GM19455 (cell line): ENCODE data around the gene ADAMTS4.
A peak's percentile ranks its signal among the peaks of the same experiment; 100 is the strongest.

Experiments used
- ATAC-seq: cut with Tn5 transposase; IDR thresholded peaks from one replicate; pipeline ENCODE4 v1.9.1; 2021; ENCODE audit not compliant: unreplicated experiment

ADAMTS4 gene

DNA sequence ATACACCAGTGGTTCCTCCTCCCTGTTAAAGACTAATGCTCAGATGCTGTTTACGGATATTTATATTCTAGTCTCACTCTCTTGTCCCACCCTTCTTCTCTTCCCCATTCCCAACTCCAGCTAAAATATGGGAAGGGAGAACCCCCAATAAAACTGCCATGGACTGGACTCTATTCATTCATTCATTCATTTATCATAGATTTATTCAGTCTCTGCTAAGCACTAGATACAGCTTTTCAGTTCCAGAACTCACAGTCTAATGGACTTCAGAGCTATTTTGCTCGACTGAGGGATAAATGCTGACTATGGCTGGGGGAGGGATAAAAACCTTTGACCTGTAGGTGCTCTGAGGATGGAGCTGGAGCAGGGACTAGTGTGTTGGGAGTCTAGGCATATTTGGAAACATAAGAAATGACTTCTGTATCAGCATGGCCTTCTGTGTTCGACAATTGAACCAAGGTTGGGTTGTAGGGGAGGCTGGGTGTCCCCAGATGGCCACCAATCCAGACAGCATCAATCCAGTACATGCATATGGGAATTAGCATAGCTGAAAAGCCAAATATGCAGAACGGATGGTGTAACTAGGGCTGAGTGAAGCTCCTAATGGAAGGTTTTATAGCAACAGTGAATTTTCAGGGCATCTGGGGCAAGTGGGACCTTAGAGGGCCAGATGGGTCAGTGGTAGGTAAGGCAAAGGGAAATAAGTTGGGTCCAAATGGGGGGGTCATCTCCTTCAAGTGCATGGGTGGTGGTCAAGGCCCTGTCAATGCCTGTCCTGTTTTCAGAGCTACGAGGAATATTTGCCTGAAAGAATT is 20.4 kb upstream of the ADAMTS4 start:
- ATAC-seq = no peak

DNA sequence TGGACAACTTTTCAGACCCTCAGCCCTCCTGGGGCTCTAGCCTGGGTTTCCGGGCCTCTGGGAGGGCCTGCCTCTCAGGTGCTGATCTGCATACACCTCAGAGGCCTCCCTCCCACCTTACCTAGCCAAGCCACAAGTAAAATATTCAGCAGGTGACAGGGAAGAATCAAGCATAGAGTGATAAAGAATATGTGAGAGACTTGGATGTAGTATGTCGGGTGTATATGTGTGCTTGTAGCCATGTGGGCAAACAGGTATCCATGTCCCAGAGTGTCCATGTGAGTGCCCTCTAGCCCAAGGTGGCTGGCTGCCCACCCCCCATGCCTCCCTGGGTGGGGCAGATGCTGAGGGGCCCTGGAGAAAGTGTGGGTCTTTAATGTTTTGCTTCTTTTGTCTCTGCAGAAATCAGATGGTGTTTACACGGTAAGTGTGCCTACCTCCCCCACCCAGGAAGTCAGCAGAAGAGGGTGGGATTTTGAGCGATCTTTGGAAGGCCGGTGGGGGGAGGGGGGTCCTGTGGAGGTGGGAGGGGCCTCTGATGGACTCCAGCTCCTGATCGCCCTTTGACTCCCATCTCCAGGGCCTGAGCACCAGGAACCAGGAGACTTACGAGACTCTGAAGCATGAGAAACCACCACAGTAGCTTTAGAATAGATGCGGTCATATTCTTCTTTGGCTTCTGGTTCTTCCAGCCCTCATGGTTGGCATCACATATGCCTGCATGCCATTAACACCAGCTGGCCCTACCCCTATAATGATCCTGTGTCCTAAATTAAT is 19.6 kb upstream of the ADAMTS4 start:
- no peak for ATAC-seq

DNA sequence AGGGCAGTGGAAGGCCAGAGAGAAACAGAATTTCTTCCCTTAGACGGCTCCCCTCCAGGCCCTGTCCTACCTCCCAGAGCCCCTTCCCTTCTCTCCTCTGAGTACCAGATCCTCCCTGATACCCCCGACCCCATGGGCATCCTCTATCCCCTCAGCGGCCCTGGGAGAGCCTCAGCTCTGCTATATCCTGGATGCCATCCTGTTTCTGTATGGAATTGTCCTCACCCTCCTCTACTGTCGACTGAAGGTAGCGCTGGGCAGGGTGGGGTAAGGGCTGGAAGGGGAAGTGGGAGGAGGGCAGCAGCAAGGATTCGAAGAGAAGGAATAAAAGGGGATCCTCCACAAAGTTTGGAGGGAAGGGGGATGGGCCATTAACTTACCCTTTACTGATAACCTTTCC is 19.0 kb upstream of the ADAMTS4 start:
- no peak for ATAC-seq

DNA sequence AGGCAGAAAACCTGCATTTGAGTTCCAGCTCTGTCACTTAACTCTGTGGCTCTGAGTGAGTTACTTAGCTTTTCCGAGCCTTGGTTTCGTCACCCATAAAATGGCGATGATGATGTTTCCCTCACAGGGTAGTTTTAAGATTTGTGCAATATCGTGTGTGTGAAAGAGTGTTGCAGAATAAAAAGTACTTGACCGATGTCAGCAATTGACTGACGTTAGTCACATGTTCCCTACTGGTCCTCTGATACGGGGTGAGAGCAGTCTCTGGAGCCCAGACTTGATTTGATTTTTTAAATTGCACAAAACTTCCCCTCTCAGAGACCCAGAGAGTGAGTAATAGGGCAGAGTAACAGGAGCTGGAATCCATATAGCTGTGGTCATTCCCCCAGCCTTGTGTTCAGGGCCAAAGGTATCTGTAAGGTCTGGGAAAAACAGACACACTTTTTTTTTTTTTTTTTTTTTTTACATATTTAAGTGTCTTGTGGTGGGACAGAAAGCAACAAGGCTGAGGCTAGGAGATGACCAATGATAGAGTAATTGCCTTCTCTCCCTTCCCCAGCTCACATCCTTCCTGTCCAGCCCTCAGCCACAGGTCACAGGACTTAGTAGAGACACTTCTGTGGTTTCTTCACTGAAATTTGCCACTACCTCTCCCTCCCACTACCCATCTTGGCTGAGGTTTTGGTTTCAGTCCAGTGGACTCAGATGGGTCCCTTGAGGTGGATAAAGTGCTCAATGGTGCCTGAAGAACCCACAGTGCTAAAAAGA is 18.3 kb upstream of the ADAMTS4 start:
- peak; percentile 75 for ATAC-seq

DNA sequence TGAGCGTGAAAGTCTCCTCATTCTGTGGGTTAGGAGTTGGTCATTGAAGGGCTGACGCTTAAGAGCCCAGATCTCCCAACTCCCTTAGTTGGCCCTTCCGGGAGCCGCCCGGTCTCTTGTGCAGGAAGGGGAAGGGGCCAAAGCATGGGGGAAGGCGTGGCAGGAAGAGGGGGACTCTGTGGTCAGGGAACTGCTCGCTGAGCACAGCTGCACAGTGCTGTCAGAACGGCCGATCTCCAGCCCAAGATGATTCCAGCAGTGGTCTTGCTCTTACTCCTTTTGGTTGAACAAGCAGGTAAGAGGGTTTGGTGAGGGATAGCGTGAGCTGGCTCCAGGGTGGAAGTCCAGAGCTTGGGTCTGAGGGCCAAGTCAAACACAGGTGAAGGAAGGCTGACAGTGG is 16.2 kb upstream of the ADAMTS4 start, which contains the start of gene FCER1G:
Gene FCER1G (plus strand): TSS at position 220 of the 400 bp plus-strand sequence. CDS start 27 bp downstream, at position 247.
- ATAC-seq = no peak

DNA sequence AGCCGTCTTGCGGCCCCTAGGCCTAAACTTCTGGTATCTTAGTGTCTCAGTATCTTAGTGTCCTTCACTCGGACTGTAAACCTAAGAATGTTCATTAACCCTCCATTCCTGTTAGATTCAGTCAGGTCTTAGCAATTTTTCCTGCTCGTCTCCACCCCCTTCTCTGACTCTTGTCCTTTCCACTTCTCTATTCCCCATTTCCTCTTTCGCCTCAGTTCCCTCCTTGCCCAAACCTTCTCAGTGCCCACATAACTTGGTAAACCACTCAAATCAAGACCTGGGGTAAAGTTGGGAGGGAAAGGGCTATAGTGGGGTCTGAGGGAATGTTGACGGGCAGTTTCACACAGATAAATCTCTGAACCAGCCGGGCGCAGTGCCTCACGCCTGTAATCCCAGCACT is 15.5 kb upstream of the ADAMTS4 start:
- ATAC-seq = no peak

DNA sequence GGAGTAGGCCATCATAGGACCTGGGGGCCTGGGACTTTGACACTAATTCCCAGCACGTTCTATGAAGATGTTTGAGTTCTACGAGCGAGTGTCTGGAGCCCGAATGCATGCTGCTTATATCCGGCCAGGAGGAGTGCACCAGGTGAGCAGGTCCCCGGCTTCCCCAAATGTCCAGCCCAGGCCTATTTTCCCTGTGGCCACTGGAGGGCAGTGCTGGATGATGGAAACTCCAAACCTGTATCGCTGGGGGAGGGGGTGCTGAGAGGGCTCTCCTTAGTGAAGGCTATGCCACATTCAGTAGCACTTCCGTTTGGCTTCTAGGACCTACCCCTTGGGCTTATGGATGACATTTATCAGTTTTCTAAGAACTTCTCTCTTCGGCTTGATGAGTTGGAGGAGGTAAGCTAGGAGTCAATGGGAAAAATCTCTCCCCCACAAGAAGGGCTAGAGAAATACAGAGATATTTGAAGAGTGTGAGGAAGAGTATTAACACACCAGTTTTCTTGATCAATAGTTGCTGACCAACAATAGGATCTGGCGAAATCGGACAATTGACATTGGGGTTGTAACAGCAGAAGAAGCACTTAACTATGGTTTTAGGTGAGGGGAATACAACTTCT is 11.0 kb upstream of the ADAMTS4 start:
- ATAC-seq = no peak

DNA sequence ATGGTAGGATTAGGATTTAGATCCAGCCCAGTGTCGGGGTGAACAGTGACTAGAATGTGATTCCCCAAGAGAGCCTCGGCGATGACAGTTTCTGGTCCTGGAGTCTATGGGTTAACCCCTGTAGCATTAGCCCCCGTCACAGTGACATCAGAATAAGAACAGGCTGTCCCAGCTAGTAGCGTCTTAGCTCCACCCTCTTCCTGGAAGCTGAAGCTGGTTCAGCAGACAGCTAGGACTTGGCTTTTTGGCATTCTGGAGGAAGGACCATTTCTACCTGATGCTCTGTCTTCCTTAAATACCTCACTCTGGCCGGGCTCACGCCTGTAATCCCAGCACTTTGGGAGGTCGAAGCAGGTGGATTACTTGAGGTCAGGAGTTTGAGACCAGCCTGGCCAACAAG is 8.3 kb upstream of the ADAMTS4 start:
- no peak for ATAC-seq

DNA sequence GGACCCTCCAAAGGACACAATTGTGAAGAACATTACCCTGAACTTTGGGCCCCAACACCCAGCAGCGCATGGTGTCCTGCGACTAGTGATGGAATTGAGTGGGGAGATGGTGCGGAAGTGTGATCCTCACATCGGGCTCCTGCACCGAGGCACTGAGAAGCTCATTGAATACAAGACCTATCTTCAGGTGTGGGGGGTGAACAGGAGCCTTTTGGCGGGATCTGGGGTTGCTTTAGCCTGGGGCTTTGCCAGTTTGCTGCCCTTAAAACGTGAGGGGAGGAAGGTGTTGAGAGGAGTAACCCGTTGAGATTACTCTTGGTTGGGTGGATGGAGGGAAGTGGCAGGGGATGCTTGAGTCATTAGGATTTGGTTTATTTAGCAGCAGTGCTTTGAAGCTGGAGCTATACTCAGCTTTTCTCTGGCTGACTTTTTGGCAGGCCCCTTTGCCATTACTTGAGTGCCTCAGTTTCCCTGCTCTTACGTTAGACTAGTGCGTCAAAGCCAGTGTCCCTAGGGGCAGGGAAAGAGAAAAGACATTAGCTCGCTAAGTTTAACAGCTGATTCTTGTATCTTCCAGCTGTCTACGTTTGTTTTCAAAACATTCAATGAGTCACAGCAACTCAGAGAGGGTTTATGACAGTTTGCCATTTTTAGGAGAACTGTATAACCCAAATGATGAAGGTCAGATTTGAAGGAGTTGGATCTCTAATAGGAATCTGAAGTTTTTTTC is 7.7 kb upstream of the ADAMTS4 start:
- ATAC-seq = no peak

DNA sequence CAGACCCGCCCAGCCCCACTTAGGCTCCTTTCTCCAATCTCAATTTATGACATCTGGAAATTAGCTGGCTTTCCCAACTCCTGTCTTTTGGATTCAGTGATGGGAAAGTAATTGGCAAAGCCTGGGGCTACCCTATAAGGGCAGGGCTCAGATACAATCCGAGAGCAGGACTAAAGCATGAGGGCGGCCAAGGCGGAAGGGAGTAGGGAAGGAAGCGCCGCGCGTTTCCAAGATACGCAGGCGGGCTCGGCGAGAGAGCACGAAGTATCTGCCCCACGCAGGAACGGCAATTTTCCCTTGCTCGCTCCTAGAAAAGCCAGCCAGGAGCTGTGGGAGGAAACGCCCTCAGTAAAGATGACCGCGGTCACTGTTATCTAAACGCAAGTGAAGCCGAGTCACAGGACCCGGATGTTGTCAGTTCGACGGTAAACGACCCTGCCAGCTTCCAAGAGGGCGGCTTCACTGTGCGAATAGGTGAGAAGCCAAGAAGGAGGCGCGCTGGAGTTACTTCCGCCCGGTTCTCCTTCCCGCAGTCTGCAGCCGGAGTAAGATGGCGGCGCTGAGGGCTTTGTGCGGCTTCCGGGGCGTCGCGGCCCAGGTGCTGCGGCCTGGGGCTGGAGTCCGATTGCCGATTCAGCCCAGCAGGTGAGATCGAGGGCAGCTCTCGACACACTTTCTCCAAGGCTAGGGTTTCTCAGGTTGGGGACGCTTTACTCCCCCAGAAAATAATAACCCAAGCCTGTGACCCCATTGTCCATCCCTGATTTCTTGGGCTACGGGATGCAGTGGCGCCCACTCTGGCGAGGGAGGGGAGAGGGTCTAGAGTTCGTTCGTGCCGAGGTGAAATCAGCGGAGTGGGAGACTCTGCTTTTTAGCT is 3.2 kb upstream of the ADAMTS4 start, which contains the start of gene NDUFS2:
Gene NDUFS2 (plus strand): TSS at position 532 of the 877 bp plus-strand sequence. CDS start 19 bp downstream, at position 551.
- ATAC-seq = peak; percentile 97

DNA sequence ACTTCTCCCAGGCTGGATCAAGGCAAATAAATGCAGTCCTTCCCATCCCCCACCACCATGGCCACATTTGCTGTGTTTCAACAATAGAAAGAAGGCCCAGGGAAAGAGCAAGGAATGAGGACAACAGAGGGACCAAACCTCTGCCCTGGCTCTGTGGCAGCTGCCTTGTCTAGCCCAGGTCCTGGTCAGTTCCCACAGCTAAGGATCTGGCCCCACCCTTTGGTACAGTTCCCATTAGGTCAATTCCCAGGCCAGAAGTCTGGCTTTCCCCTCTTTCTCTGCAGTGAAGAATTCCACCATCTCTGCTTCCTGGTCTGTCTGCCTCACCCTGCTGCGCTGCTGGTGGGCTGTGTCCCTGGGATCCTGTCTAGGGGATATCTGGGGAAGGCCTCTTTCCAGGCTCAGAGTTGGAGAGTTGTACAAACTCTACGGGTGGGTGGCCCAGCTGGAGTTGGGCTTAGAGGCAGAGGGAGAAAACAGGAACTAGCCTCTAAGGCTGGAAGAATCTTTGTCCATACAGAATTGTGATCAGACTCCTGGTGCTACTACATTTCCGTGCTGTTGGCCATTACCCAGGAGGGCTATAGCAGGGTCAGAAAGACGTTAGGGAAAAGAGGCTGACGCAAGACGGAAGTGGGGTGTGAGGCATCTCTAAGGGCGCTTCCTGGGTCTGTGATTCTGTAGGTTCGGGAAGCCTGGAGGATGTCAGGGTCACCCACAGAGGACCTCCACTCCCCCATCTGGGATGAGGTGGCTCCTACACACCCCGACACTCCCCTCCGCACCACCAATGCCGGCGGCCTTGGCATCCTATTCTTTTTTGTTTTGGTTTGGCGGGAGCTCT is 2.4 kb upstream of the ADAMTS4 start:
- ATAC-seq = no peak

DNA sequence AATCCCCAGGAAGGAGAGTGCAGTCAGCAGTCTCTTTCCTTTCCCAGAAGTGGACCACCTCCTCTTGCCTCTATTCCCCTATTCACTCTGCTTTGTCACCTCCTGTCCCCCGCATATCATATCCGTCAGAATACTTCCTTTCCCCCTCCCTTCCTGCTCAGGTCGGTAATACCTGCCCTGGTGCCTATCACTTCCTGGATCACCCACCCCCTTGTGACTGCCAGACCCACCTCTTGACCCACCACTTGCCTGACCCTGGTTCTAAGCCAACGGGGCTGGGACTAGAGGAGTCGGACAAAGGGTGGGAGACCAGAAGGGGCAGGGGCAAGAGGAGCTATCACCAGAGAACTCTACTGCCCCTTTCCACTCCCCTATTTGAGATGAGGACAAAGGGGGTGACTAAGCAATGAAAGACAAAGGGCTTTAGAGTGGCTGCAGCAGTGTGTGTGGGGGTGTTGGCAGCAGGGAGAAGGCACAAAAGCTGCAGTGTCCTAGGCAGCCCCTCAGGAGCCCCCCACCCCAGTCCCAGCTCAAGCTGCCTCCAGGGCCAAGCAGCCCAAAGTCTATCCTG is 1.7 kb upstream of the ADAMTS4 start:
- no peak for ATAC-seq

DNA sequence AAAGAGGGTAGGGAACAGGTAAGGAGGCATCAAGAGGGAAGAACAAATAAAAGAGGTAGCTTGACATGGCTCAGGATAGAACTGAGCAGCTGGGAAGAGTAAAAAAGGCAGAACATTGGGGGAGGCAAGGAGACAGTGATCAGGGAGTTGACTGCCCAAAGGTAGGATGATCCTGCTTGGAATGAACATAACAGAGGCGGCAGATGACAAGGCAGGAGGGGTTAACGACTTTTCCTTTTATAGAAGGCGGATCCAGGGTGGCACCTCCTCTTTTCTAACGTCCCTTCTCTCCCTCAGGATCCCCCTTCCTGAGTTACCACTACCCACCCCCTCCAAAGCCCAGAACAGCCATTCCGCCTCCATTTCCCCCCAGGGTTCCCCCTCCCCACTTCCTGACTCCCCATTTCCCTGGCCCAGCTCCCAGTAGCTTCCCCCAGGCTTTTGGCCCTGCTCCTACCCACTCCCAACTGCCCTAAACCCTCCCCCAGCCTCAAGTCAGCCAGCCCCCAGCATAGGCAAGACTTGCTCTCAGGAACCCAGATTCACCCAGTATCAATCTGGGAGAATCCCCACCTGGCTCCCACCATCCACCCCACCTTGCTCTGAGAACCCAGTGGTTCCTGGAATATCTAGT is 769 bp upstream of the ADAMTS4 start:
- ATAC-seq = no peak

DNA sequence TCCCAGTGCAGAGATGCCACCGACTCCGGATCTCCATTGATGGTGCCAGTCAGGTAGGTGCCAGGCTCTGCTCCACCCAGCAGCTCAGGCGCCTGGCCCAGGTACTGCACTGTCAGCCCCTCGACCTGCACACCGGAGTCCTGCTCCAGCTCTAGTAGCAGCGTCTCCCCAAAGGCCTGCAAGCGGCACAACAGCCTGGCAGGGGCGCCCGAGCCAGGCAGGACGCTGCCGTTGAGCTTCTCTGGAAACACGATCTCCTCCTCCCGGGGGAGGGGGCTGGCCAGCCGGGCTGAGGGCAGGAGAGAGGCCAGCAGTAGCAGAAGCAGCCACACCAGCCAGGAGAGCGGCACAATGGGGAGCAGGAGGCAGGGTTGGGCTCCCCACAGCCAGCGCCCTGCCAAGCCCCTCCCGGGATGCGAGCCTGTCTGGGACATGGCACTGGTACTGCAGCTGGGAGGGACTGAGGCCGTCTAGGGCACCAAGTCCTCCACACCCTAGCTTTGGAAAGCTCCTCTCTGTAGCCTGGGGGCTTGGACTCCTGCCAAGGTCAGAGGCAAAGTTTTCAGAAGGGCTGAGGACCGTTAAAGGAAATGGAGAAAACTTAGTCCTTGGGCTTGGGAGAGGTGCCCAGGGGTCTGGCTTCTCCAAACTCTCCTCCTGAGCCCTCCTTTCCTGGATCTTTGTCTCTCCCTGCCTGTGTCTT is 509 bp downstream of the ADAMTS4 start:
- ATAC-seq = no peak

DNA sequence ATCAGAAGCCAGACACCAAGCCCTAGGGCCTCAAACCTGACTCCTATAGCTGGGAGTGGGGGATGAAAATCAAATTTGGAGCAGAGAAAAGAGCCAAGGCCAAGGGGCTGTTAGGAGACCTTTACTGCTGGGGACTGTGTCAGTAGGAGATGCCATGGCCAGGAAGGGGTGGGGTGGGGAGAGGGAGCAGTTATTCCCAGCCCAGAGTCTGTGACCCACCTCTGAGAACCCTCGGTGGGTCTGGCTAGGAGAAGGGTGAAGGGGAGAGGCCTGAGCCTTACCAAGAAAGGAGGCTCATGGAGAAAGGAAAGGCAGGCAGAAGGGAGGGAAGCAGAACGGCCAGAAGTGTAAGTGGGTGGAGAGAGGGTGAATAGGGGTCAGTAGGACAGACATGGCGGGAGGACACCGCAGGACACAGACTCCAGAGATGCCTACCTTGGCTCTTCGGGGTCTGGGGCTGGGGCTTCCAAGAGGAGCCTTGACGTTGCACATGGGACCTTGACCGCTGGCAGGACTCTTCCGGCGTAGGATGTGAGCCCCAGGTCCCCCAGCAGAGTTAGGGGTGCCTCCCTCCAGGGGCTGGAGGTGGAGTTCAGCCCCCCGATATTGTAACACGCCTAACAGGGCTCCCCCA is 1.2 kb downstream of the ADAMTS4 start:
- ATAC-seq = no peak
